Activated CD4-positive, alpha-beta T cell treated with anti-CD3 and anti-CD28 coated beads, Interleukin-2, Interleukin-4, amounts not matched to agents 100 ng/mL and 50 ng/mL, durations not matched to agents 16 hours and 8 hours (primary cell): ENCODE data around the gene GRK6.
A peak's percentile ranks its signal among the peaks of the same experiment; 100 is the strongest.

Experiments used
- DNase-seq: peaks from one replicate; pipeline ENCODE4 v3.0.0-alpha.2; 2020; ENCODE audit warnings: low spot score

Gene GRK6

GRCh38 chr5:177426566-177427210, at the start of gene GRK6:
Gene GRK6, plus strand, starts transcription at chr5:177426676. Its CDS starts 170 bp downstream, at chr5:177426846.
- DNase-seq, result no peak

GRCh38 chr5:177377851-177378776, 48.4 kb upstream of the GRK6 start:
- no peak for DNase-seq

- peak; percentile 59 for DNase-seq
Observed at GRCh38 chr5:177378884-177379883, 47.3 kb upstream of the GRK6 start.

- DNase-seq, result no peak
Observed at GRCh38 chr5:177380805-177381126, 45.7 kb upstream of the GRK6 start.

GRCh38 chr5:177382423-177383029, 44.0 kb upstream of the GRK6 start:
- DNase-seq, result no peak

GRCh38 chr5:177383181-177383580, 43.3 kb upstream of the GRK6 start:
- DNase-seq, result no peak

GRCh38 chr5:177384134-177384533, 42.3 kb upstream of the GRK6 start, which contains the start of gene SLC34A1:
Gene SLC34A1, plus strand, starts transcription at chr5:177384434. Its CDS starts 1,308 bp downstream, at chr5:177385742.
- no peak for DNase-seq

GRCh38 chr5:177385720-177386119, 40.8 kb upstream of the GRK6 start:
- DNase-seq, result no peak

- no peak for DNase-seq
Observed at GRCh38 chr5:177386542-177386941, 39.9 kb upstream of the GRK6 start.

GRCh38 chr5:177387405-177387804, 39.1 kb upstream of the GRK6 start:
- no peak for DNase-seq

GRCh38 chr5:177388521-177389052, 37.9 kb upstream of the GRK6 start:
- no peak for DNase-seq

- DNase-seq, result peak; percentile 74
Observed at GRCh38 chr5:177389241-177390169, 37.0 kb upstream of the GRK6 start.

GRCh38 chr5:177390363-177391300, 35.8 kb upstream of the GRK6 start:
- peak; percentile 93 for DNase-seq

GRCh38 chr5:177392765-177393164, 33.7 kb upstream of the GRK6 start:
- no peak for DNase-seq

GRCh38 chr5:177393206-177393765, 33.2 kb upstream of the GRK6 start:
- DNase-seq, result no peak

GRCh38 chr5:177393990-177394389, 32.5 kb upstream of the GRK6 start:
- no peak for DNase-seq

- no peak for DNase-seq
Observed at GRCh38 chr5:177396078-177396477, 30.4 kb upstream of the GRK6 start.

GRCh38 chr5:177396807-177397206, 29.7 kb upstream of the GRK6 start:
- no peak for DNase-seq
